H9 (cell line): Measurements from ENCODE around the gene PKD2L1. TPM values are rescaled to one million over a fixed set of nuclear protein-coding genes. Genes with fewer than 3 reads are reported as not detected.

Experiments
- DNase-seq: peaks from one replicate; pipeline ENCODE4 v3.0.0-alpha.2; 2017
- H2AFZ ChIP-seq: one replicate; pipeline ENCODE4 v1.6.1; 2013; ENCODE audit warnings: mild to moderate bottlenecking, low read length, control low read depth, moderate library complexity
- H2AK5ac ChIP-seq: 2 replicates; pipeline ENCODE4 v1.6.1; 2013; ENCODE audit warnings: low read length, control low read depth, mixed read lengths; ENCODE audit not compliant: insufficient read length
- H2BK120ac ChIP-seq: one replicate; pipeline ENCODE4 v1.6.1; 2013; ENCODE audit warnings: low read depth, mild to moderate bottlenecking, low read length, control low read depth, inconsistent platforms; ENCODE audit not compliant: poor library complexity, severe bottlenecking
- H2BK12ac ChIP-seq: 2 replicates; pipeline ENCODE4 v1.6.1; 2013; ENCODE audit warnings: low read length, control low read depth, mixed read lengths, low read depth; ENCODE audit not compliant: insufficient read length
- H2BK15ac ChIP-seq: 2 replicates; pipeline ENCODE4 v1.6.1; 2013; ENCODE audit warnings: low read depth, low read length, control low read depth
- H2BK20ac ChIP-seq: one replicate; pipeline ENCODE4 v1.6.1; 2013; ENCODE audit warnings: low read depth, mild to moderate bottlenecking, low read length, control low read depth, inconsistent platforms; ENCODE audit not compliant: poor library complexity, severe bottlenecking
- H2BK5ac ChIP-seq: 2 replicates; pipeline ENCODE4 v1.6.1; 2013; ENCODE audit warnings: low read length, control low read depth, mixed read lengths; ENCODE audit not compliant: insufficient read length
- H3K14ac ChIP-seq: 2 replicates; pipeline ENCODE4 v1.6.1; 2013; ENCODE audit warnings: low read length, control low read depth; ENCODE audit not compliant: insufficient read depth
- H3K18ac ChIP-seq: 2 replicates; pipeline ENCODE4 v1.6.1; 2013; ENCODE audit warnings: low read depth, mild to moderate bottlenecking, mixed read lengths, low read length, control low read depth; ENCODE audit not compliant: insufficient read length
- H3K23ac ChIP-seq: 2 replicates; pipeline ENCODE4 v1.6.1; 2013; ENCODE audit warnings: low read length, control low read depth, mixed read lengths, low read depth; ENCODE audit not compliant: insufficient read length
- H3K23me2 ChIP-seq: 2 replicates; pipeline ENCODE4 v1.6.1; 2013; ENCODE audit warnings: low read depth, mild to moderate bottlenecking, mixed read lengths, low read length, control low read depth; ENCODE audit not compliant: insufficient read length, poor library complexity, severe bottlenecking
- H3K27ac ChIP-seq: 2 replicates; pipeline ENCODE4 v1.5.1; 2013; ENCODE audit warnings: low read length, control low read depth, mixed read lengths, low read depth; ENCODE audit not compliant: insufficient read length
- H3K27me3 ChIP-seq: 2 replicates; pipeline ENCODE4 v1.6.1; 2013; ENCODE audit warnings: low read length, control low read depth, inconsistent platforms; ENCODE audit not compliant: insufficient read depth
- H3K4ac ChIP-seq: 2 replicates; pipeline ENCODE4 v1.6.1; 2013; ENCODE audit warnings: low read depth, mild to moderate bottlenecking, control low read depth, inconsistent platforms, low read length, moderate library complexity
- H3K4me1 ChIP-seq: 2 replicates; pipeline ENCODE4 v1.6.1; 2013; ENCODE audit warnings: low read length, control low read depth, inconsistent platforms; ENCODE audit not compliant: insufficient read depth
- H3K4me2 ChIP-seq: 2 replicates; pipeline ENCODE4 v1.6.1; 2013; ENCODE audit warnings: low read length, control low read depth, mixed read lengths; ENCODE audit not compliant: insufficient read length, insufficient read depth
- H3K56ac ChIP-seq: 2 replicates; pipeline ENCODE4 v1.6.1; 2013; ENCODE audit warnings: low read depth, mild to moderate bottlenecking, mixed read lengths, low read length, control low read depth; ENCODE audit not compliant: insufficient read length
- H3K79me1 ChIP-seq: 2 replicates; pipeline ENCODE4 v1.6.1; 2013; ENCODE audit warnings: low read depth, mild to moderate bottlenecking, moderate library complexity, low read length, control low read depth, inconsistent platforms; ENCODE audit not compliant: insufficient read depth, poor library complexity, severe bottlenecking
- H3K79me2 ChIP-seq: 2 replicates; pipeline ENCODE4 v1.6.1; 2013; ENCODE audit warnings: low read length, control low read depth, inconsistent platforms; ENCODE audit not compliant: insufficient read depth
- H3K9ac ChIP-seq: 2 replicates; pipeline ENCODE4 v1.6.1; 2013; ENCODE audit warnings: low read length, control low read depth, mixed read lengths; ENCODE audit not compliant: insufficient read length; ENCODE audit errors: extremely low read depth
- H3K9me3 ChIP-seq: one replicate; pipeline ENCODE4 v1.6.1; 2013; ENCODE audit warnings: low read depth, low read length, inconsistent platforms; ENCODE audit not compliant: control insufficient read depth
- H3T11ph ChIP-seq: one replicate; pipeline ENCODE4 v1.6.1; 2013; ENCODE audit warnings: mild to moderate bottlenecking, low read length, control low read depth, inconsistent platforms
- H4K20me1 ChIP-seq: one replicate; pipeline ENCODE4 v1.6.1; 2013; ENCODE audit not compliant: control insufficient read depth, insufficient read length, insufficient read depth
- H4K5ac ChIP-seq: 2 replicates; pipeline ENCODE4 v1.6.1; 2013; ENCODE audit warnings: low read depth, mild to moderate bottlenecking, mixed read lengths, low read length, control low read depth; ENCODE audit not compliant: insufficient read length
- H4K8ac ChIP-seq: replicated peaks from 2 replicates; pipeline ENCODE4 v1.6.1; 2013; ENCODE audit warnings: low read length, control low read depth, mixed read lengths, low read depth; ENCODE audit not compliant: insufficient read length
- H4K91ac ChIP-seq: 2 replicates; pipeline ENCODE4 v1.6.1; 2013; ENCODE audit warnings: low read depth, mild to moderate bottlenecking, moderate library complexity, mixed read lengths, low read length, control low read depth; ENCODE audit not compliant: insufficient read length
- H3K27ac Mint-ChIP-seq, 3 experiments: 2 replicates in 2 of 3; 3 replicates in 1 of 3; pipeline ENCODE4 v1.8.0; 2020 to 2021; ENCODE audit warnings: mixed read lengths in 3 of 3, mild to moderate bottlenecking in 1 of 3, moderate library complexity in 1 of 3
- H3K27me3 Mint-ChIP-seq: 2 replicates; pipeline ENCODE4 v1.8.0; 2021; ENCODE audit warnings: low read depth, mild to moderate bottlenecking, moderate library complexity, mixed read lengths
- H3K36me3 Mint-ChIP-seq, 3 experiments: 2 replicates in 2 of 3; 3 replicates in 1 of 3; pipeline ENCODE4 v1.8.0; 2020 to 2021; ENCODE audit warnings: low read depth in 3 of 3, mixed read lengths in 3 of 3; ENCODE audit not compliant: insufficient read depth in 1 of 3
- H3K4me1 Mint-ChIP-seq, 2 experiments: 2 replicates each; pipeline ENCODE4 v1.8.0; 2020; ENCODE audit warnings: mixed read lengths in 2 of 2
- H3K4me3 Mint-ChIP-seq, 2 experiments: 2 replicates in 1 of 2; 3 replicates in 1 of 2; pipeline ENCODE4 v1.8.0; 2020 to 2021; ENCODE audit warnings: mild to moderate bottlenecking in 2 of 2, mixed read lengths in 2 of 2, moderate library complexity in 1 of 2
- H3K9me3 Mint-ChIP-seq, 2 experiments: 2 replicates in 1 of 2; 3 replicates in 1 of 2; pipeline ENCODE4 v1.8.0; 2020; ENCODE audit warnings: mild to moderate bottlenecking in 2 of 2, mixed read lengths in 2 of 2, moderate library complexity in 1 of 2
- CTCF ChIP-seq: fragments of 200-600 bp; sonication (generic); conservative IDR thresholded peaks from 3 replicates; pipeline ENCODE4 v1.8.0; 2021; ENCODE audit warnings: antibody characterized with exemption, mild to moderate bottlenecking
- WGBS: extraction: QIAGEN DNeasy Blood & Tissue Kit; methylation state at CpG from one replicate; pipeline ENCODE4 v1.1.7; 2013; ENCODE audit warnings: missing lambda C conversion rate, low lambda C conversion rate, mixed read lengths; ENCODE audit not compliant: insufficient read length; ENCODE audit errors: extremely low coverage; 5-methylcytosine and 5-hydroxymethylcytosine counted together
- total RNA-seq: library from RNA; stranded (reverse); gene quantifications from 2 replicates; pipeline ENCODE4 v1.2.1, GENCODE V29; 2021

Gene PKD2L1
- total RNA-seq, 1 experiment from 2014 or later, result 0.20 TPM

DNA sequence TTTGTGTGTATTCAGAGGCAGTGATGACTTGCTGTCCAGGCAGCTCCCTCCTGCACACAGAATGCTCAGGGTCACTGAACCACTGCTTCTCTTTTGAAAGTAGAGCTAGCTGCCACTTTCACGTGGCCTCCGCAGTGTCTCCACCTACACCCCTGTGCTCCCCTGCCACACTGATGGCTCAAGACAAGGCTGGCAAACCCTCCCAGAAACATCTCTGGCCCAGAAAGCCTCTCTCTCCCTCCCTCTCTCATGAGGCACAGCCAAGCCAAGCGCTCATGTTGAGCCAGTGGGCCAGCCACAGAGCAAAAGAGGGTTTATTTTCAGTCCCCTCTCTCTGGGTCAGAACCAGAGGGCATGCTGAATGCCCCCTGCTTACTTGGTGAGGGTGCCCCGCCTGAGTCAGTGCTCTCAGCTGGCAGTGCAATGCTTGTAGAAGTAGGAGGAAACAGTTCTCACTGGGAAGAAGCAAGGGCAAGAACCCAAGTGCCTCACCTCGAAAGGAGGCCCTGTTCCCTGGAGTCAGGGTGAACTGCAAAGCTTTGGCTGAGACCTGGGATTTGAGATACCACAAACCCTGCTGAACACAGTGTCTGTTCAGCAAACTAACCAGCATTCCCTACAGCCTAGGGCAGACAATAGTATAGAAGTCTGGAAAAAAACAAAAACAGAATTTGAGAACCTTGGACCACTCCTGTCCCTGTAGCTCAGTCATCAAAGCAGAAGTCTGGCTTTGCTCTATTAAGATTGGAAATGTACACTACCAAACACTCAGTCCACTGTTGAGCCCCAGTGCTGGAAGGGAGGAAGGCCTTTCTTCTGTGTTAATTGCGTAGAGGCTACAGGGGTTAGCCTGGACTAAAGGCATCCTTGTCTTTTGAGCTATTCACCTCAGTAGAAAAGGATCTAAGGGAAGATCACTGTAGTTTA lies 32.8 kb upstream of the PKD2L1 start:
- peaks cover 1% of the 10 kb centered on the region; the same call in 1 of the 2 replicates for H3K27me3 Mint-ChIP-seq
- Histone ChIP-seq H3K4me1 (no peaks in the 10 kb centered on the region; the same call in 1 of the 2 replicates), H2BK12ac (no peak overlapping the region), H4K5ac (no peak overlapping the region), H3K56ac (no peak overlapping the region), H3K4ac (no peak overlapping the region), H3K23me2 (no peaks in the 10 kb centered on the region), H3K9ac (no peak overlapping the region), H2AFZ (no peak overlapping the region), H2AK5ac (no peak overlapping the region), H2BK5ac (no peak overlapping the region), H2BK20ac (no peak overlapping the region), H2BK15ac (no peak overlapping the region), H3T11ph (no peak overlapping the region), H2BK120ac (no peak overlapping the region), H4K20me1 (no peaks in the 10 kb centered on the region), H3K27me3 (no peaks in the 10 kb centered on the region), H3K79me1 (peaks cover 3% of the 10 kb centered on the region), H3K14ac (no peak overlapping the region), H3K23ac (no peak overlapping the region), H3K18ac (no peak overlapping the region), H4K8ac (no peak overlapping the region), H3K4me2 (no peak overlapping the region), H3K27ac (no peak overlapping the region), H3K9me3 (no peaks in the 10 kb centered on the region), H4K91ac (no peak overlapping the region), H3K79me2 (no peaks in the 10 kb centered on the region)
- WGBS, result no CpG with 5 or more reads among the region's 6 CpGs
- no peak overlapping the region for H3K4me3 Mint-ChIP-seq
- H3K27ac Mint-ChIP-seq, result peak overlapping the region; percentile 24 to 74 (median 53); a peak in 5 of 7 replicates
- no peak for TF ChIP-seq CTCF
- H3K36me3 Mint-ChIP-seq, result peaks cover 34 to 63% (median 56%) of the 10 kb centered on the region in 3 experiments
- H3K4me1 Mint-ChIP-seq, result peaks cover 21 to 31% of the 10 kb centered on the region in 2 experiments
- no peak for DNase-seq
- no peaks in the 10 kb centered on the region for H3K9me3 Mint-ChIP-seq
